GM19193 (cell line): Measurements from ENCODE around the gene ACOT13.

Experiments
- POLR2A ChIP-seq: IDR thresholded peaks from 4 replicates; pipeline ENCODE4 v1.6.1; 2011; ENCODE audit not compliant: insufficient read depth, insufficient read length; ENCODE audit errors: extremely low read depth

Gene ACOT13

DNA sequence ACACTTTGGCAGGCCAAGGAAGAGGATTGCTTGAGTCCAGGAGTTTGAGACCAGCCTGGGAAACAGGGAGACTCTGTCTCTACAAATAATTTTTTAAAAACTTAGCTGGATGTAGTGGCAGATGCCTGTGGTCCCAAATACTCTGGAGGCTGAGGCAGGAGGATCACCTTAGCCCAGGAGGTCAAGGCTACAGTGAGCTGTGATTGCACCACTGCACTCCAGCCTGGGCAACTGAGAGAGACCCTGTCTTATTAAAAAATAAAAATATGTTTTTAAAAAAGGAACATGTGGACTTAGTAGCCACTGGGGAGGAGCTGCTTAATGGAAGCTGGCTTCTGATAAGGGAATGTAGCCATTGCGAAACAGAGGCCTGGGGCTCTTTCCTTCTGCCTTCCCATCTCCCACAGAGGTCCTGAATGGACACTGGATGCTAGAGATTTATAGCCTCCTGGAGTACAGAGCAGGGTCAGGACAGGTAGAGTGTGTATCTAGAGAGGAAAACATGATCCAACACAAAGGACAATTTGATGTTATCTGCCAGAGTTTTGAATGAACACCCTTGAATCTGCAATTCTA lies 86.1 kb downstream of the ACOT13 start:
- TF ChIP-seq POLR2A, result no peak

DNA sequence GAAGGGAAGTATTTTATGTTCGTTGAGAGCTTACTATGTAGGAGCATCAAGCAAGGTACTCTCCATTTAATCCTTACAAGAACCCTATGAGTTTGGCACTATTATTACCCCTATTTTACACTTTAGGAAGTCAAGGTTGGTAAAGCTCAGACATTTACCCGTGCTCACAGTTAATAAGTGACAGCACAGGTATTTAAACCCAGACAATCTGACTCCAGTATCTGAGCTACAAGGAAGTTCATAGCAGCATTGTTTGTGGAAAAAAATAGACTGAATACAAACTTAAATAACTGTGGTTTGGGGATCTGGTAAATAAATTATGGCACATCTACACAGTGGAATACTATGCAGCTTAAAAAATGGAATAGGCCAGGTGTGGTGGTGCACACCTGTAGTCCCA lies 86.7 kb downstream of the ACOT13 start:
- no peak for TF ChIP-seq POLR2A
